Type B pancreatic cell (in vitro differentiated cells): Measurements from ENCODE around the gene PPA1. TPM values are rescaled to one million over a fixed set of nuclear protein-coding genes. Genes with fewer than 3 reads are reported as not detected.

Experiments
- DNase-seq: peaks from one replicate; pipeline ENCODE4 v3.0.0; 2021; ENCODE audit warnings: mixed read lengths; ENCODE audit not compliant: unreplicated experiment; ENCODE audit errors: extremely low spot score
- H3K27ac Mint-ChIP-seq: 2 replicates; pipeline ENCODE4 v1.8.0; 2021; ENCODE audit warnings: mild to moderate bottlenecking, mixed read lengths
- H3K27me3 Mint-ChIP-seq: 2 replicates; pipeline ENCODE4 v1.8.0; 2021; ENCODE audit warnings: mixed read lengths
- H3K36me3 Mint-ChIP-seq: 2 replicates; pipeline ENCODE4 v1.8.0; 2021; ENCODE audit warnings: mixed read lengths
- H3K4me1 Mint-ChIP-seq: one replicate; pipeline ENCODE4 v1.8.0; 2021; ENCODE audit warnings: mixed read lengths; ENCODE audit not compliant: unreplicated experiment
- H3K4me3 Mint-ChIP-seq: 2 replicates; pipeline ENCODE4 v1.8.0; 2021; ENCODE audit warnings: mild to moderate bottlenecking, mixed read lengths
- H3K9me3 Mint-ChIP-seq: 2 replicates; pipeline ENCODE4 v1.8.0; 2021; ENCODE audit warnings: mixed read lengths
- total RNA-seq: library from RNA; stranded (reverse); gene quantifications from 2 replicates; pipeline ENCODE4 v1.2.1, GENCODE V29; 2021; ENCODE audit warnings: low replicate concordance
- TF ChIP-seq, protein P1 (sequence below): fragments of 200-600 bp; sonication (generic); conservative IDR thresholded peaks from 2 replicates; pipeline ENCODE4 v1.5.0; 2021; ENCODE audit warnings: antibody characterized with exemption, mild to moderate bottlenecking

The PPA1 gene
- total RNA-seq, 1 donor from 2014 or later: 105 TPM

GRCh38 chr10:70212277-70212676 is 21.0 kb downstream of the PPA1 start:
- Mint-ChIP-seq H3K9me3 (no peaks in the 10 kb centered on the region), H3K36me3 (peaks cover 18% of the 10 kb centered on the region), H3K27ac (no peak overlapping the region), H3K4me1 (no peaks in the 10 kb centered on the region), H3K27me3 (no peaks in the 10 kb centered on the region), H3K4me3 (no peak overlapping the region)
- no peak for DNase-seq
- TF ChIP-seq, protein P1, sequence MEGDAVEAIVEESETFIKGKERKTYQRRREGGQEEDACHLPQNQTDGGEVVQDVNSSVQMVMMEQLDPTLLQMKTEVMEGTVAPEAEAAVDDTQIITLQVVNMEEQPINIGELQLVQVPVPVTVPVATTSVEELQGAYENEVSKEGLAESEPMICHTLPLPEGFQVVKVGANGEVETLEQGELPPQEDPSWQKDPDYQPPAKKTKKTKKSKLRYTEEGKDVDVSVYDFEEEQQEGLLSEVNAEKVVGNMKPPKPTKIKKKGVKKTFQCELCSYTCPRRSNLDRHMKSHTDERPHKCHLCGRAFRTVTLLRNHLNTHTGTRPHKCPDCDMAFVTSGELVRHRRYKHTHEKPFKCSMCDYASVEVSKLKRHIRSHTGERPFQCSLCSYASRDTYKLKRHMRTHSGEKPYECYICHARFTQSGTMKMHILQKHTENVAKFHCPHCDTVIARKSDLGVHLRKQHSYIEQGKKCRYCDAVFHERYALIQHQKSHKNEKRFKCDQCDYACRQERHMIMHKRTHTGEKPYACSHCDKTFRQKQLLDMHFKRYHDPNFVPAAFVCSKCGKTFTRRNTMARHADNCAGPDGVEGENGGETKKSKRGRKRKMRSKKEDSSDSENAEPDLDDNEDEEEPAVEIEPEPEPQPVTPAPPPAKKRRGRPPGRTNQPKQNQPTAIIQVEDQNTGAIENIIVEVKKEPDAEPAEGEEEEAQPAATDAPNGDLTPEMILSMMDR: no peak

- no peaks in the 10 kb centered on the region for H3K27me3 Mint-ChIP-seq
- no peak overlapping the region for H3K27ac Mint-ChIP-seq
- peaks cover 20% of the 10 kb centered on the region for H3K36me3 Mint-ChIP-seq
- H3K4me1 Mint-ChIP-seq: no peaks in the 10 kb centered on the region
- H3K4me3 Mint-ChIP-seq: no peak overlapping the region
- DNase-seq: no peak
- TF ChIP-seq, protein P1: no peak
- H3K9me3 Mint-ChIP-seq: no peaks in the 10 kb centered on the region
These were observed 26.5 kb downstream of the PPA1 start for GRCh38 chr10:70206762-70207161.

DNA sequence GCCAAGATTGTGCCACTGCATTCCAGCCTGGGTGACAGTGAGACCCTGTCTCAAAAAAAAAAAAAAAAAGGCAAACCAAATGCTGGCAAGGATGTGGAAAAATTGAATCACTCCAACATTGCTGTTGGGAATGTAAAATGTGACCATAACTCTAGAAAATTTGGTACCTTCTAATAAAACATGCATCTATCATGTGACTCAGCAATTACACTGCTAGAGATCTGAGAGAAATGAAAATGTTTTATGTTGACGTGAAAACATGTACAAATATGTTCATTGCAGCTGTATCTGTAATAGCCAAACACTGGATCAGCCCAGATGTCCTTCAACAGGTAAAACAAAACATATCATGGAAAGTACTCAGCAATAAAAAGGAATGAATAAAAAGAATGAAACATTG is 32.1 kb downstream of the PPA1 start:
- no peak for DNase-seq
- no peak overlapping the region for H3K27ac Mint-ChIP-seq
- no peaks in the 10 kb centered on the region for H3K27me3 Mint-ChIP-seq
- H3K9me3 Mint-ChIP-seq: no peaks in the 10 kb centered on the region
- H3K36me3 Mint-ChIP-seq: peaks cover 46% of the 10 kb centered on the region
- no peak overlapping the region for H3K4me3 Mint-ChIP-seq
- TF ChIP-seq, protein P1: no peak
- no peaks in the 10 kb centered on the region for H3K4me1 Mint-ChIP-seq

DNA sequence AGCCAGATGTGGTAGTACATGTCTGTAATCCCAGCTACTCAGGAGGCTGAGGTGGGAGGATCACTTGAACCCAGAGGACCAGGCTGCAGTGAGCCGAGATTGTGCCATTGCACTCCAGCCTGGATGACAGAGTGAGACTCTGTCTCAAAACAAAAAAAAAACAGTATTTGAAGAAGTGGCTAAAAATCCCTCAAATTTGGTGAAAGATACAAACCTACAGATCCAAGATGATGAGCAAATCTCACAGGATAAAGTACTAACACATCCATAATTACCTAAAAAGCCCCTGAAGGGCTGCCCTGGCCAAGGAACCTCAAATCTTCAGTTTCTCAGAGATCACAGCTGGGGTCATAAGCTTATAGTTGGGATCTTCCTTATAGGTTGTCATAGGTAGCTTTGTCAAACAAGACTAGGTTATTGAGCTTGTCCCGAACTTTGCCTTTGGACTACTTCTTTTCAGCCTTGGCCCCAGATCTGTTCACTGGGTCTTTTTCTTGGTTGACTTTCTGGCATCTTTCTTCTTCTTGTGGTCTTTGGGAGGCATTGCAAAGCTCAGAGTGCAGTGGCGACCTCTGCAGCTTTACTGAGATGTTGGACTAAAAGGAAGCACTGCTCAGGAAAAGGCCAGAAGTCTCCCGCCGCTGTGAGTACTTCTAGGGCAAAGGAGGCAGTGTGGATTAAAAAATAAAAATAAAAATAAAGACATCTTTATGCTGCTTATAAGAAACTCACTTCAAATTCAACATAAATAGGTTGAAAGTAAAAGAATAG is 34.3 kb downstream of the PPA1 start:
- Mint-ChIP-seq H3K4me3 (no peak overlapping the region), H3K36me3 (peaks cover 36% of the 10 kb centered on the region), H3K9me3 (no peaks in the 10 kb centered on the region), H3K4me1 (no peaks in the 10 kb centered on the region), H3K27me3 (no peaks in the 10 kb centered on the region), H3K27ac (no peak overlapping the region)
- DNase-seq: no peak
- TF ChIP-seq, protein P1: no peak

GRCh38 chr10:70197235-70197945 is 35.8 kb downstream of the PPA1 start:
- Mint-ChIP-seq H3K4me3 (no peak overlapping the region), H3K36me3 (peaks cover 35% of the 10 kb centered on the region), H3K4me1 (no peaks in the 10 kb centered on the region), H3K27me3 (no peaks in the 10 kb centered on the region), H3K9me3 (no peaks in the 10 kb centered on the region), H3K27ac (no peak overlapping the region)
- TF ChIP-seq, protein P1: no peak
- DNase-seq: no peak
